IMR-90 (cell line): ENCODE measurements around the gene DNAJC12. TPM values are rescaled to one million over a fixed set of nuclear protein-coding genes. Genes with fewer than 3 reads are reported as not detected.

Source experiments
- ATAC-seq: fragments of 200-7000 bp; cut with Tn5 transposase; 2 replicates; pipeline ENCODE4 v1.9.1; 2020; ENCODE audit warnings: low read depth, mild to moderate bottlenecking, moderate library complexity
- BruUV-seq: library from RNA; stranded (reverse); fragments of 400-500 nt; replicated peaks from 2 replicates; lab custom pipeline; 2021; lab: Mats Ljungman, UMichigan
- CTCF ChIA-PET: fragments of 300-600 bp; formaldehyde crosslinking; extraction: SDS; loops from one replicate; lab custom pipeline; 2021; ENCODE audit warnings: antibody characterized with exemption; lab: Yijun Ruan, JAX
- POLR2A ChIA-PET: fragments of 300-600 bp; sonication (Branson Sonifier 250); formaldehyde crosslinking; loops from one replicate; lab custom pipeline; 2022; ENCODE audit warnings: antibody characterized with exemption; ENCODE audit not compliant: unreplicated experiment; lab: Charles Lee
- DNase-seq: peaks from one replicate; pipeline ENCODE4 v3.0.0; 2013
- H2AFZ ChIP-seq: replicated peaks from 2 replicates; pipeline ENCODE3; 2013; ENCODE audit warnings: low read length, mild to moderate bottlenecking; ENCODE audit not compliant: poor library complexity
- H2AK5ac ChIP-seq: 2 replicates; pipeline ENCODE4 v1.6.1; 2013; ENCODE audit warnings: low read depth, low read length, inconsistent platforms
- H2AK9ac ChIP-seq: replicated peaks from 2 replicates; pipeline ENCODE3; 2013; ENCODE audit warnings: mild to moderate bottlenecking, low read depth, low read length, moderate library complexity; ENCODE audit not compliant: poor library complexity
- H2BK120ac ChIP-seq: 2 replicates; pipeline ENCODE4 v1.6.1; 2013; ENCODE audit warnings: low read depth, low read length, inconsistent platforms
- H2BK15ac ChIP-seq: 3 replicates; pipeline ENCODE4 v1.6.1; 2013; ENCODE audit warnings: low read depth, low read length, inconsistent platforms
- H2BK20ac ChIP-seq: 2 replicates; pipeline ENCODE4 v1.6.1; 2013; ENCODE audit warnings: low read depth, mild to moderate bottlenecking, inconsistent platforms, low read length, moderate library complexity
- H2BK5ac ChIP-seq: 2 replicates; pipeline ENCODE4 v1.6.1; 2013; ENCODE audit warnings: mild to moderate bottlenecking, low read depth, low read length, inconsistent platforms; ENCODE audit not compliant: poor library complexity, severe bottlenecking
- H3K14ac ChIP-seq: replicated peaks from 2 replicates; pipeline ENCODE4 v1.6.1; 2013; ENCODE audit warnings: low read depth, low read length, inconsistent platforms
- H3K18ac ChIP-seq: 2 replicates; pipeline ENCODE4 v1.6.1; 2013; ENCODE audit warnings: low read depth, low read length, control low read depth
- H3K23ac ChIP-seq: 2 replicates; pipeline ENCODE4 v1.6.1; 2013; ENCODE audit warnings: low read depth, low read length, inconsistent platforms
- H3K27ac ChIP-seq: 2 replicates; pipeline ENCODE4 v1.5.1; 2013; ENCODE audit warnings: mild to moderate bottlenecking, control low read depth, low read length; ENCODE audit not compliant: insufficient read depth
- H3K27me3 ChIP-seq: 2 replicates; pipeline ENCODE4 v1.6.1; 2013; ENCODE audit warnings: low read length; ENCODE audit not compliant: control insufficient read depth, insufficient read depth
- H3K36me3 ChIP-seq: 2 replicates; pipeline ENCODE4 v1.6.1; 2013; ENCODE audit warnings: low read length, mixed read lengths; ENCODE audit not compliant: control insufficient read depth, insufficient read depth
- H3K4ac ChIP-seq: 2 replicates; pipeline ENCODE4 v1.6.1; 2013; ENCODE audit warnings: low read depth, low read length, inconsistent platforms
- H3K4me1 ChIP-seq: 2 replicates; pipeline ENCODE4 v1.6.1; 2013; ENCODE audit warnings: low read length, mixed read lengths; ENCODE audit not compliant: control insufficient read depth, insufficient read depth
- H3K4me2 ChIP-seq: 2 replicates; pipeline ENCODE4 v1.6.1; 2013; ENCODE audit warnings: low read depth, mild to moderate bottlenecking, control low read depth, low read length, moderate library complexity
- H3K4me3 ChIP-seq: 2 replicates; pipeline ENCODE4 v1.5.1; 2013; ENCODE audit warnings: low read depth, mild to moderate bottlenecking, control low read depth, low read length, moderate library complexity; ENCODE audit not compliant: insufficient read depth
- H3K56ac ChIP-seq: 2 replicates; pipeline ENCODE4 v1.6.1; 2013; ENCODE audit warnings: low read length, inconsistent platforms; ENCODE audit not compliant: insufficient read depth; ENCODE audit errors: extremely low read depth
- H3K79me1 ChIP-seq, 2 experiments: 2 replicates each; pipeline ENCODE4 v1.6.1; 2013; ENCODE audit warnings: low read length in 2 of 2, inconsistent platforms in 1 of 2, low read depth in 1 of 2
- H3K9ac ChIP-seq: 2 replicates; pipeline ENCODE4 v1.6.1; 2013; ENCODE audit warnings: low read depth, low read length, control low read depth
- H3K9me1 ChIP-seq: 2 replicates; pipeline ENCODE4 v1.6.1; 2013; ENCODE audit warnings: low read length, inconsistent platforms; ENCODE audit not compliant: insufficient read depth
- H3K9me3 ChIP-seq: 2 replicates; pipeline ENCODE4 v1.6.1; 2013; ENCODE audit warnings: low read length; ENCODE audit not compliant: control insufficient read depth, insufficient read depth
- H4K20me1 ChIP-seq: 2 replicates; pipeline ENCODE4 v1.6.1; 2013; ENCODE audit warnings: low read length, inconsistent platforms; ENCODE audit not compliant: insufficient read depth
- H4K5ac ChIP-seq: 2 replicates; pipeline ENCODE4 v1.6.1; 2013; ENCODE audit warnings: mild to moderate bottlenecking, low read depth, low read length, control low read depth
- H4K8ac ChIP-seq, 2 experiments: 2 replicates each; pipeline ENCODE4 v1.6.1; 2013; ENCODE audit warnings: low read depth in 2 of 2, low read length in 2 of 2, control low read depth in 1 of 2, inconsistent platforms in 1 of 2
- H4K91ac ChIP-seq: 2 replicates; pipeline ENCODE4 v1.6.1; 2013; ENCODE audit warnings: low read depth, low read length, inconsistent platforms; ENCODE audit not compliant: insufficient read depth
- RAD21 ChIP-seq: IDR thresholded peaks from 2 replicates; pipeline ENCODE4 v1.6.1; 2012; ENCODE audit warnings: low read length, improper control_type of control experiment
- RFX5 ChIP-seq: IDR thresholded peaks from 2 replicates; pipeline ENCODE4 v1.8.0; 2012; ENCODE audit warnings: low read depth, mild to moderate bottlenecking, low read length, moderate library complexity
- USF2 ChIP-seq: fragments of 150-350 bp; IDR thresholded peaks from 2 replicates; pipeline ENCODE4 v1.6.1; 2017; ENCODE audit warnings: mild to moderate bottlenecking, antibody characterized with exemption, low read length, low read depth
- dilution Hi-C: fragments of 300-500 bp; cut with HindIII; formaldehyde crosslinking; loops from one replicate; pipeline ENCODE4 v1.14.3; 2018; ENCODE audit warnings: low sequenced_read_pairs; ENCODE audit not compliant: unreplicated experiment
- in situ Hi-C: fragments of 300-500 bp; cut with MboI; formaldehyde crosslinking; loops from 3 replicates; pipeline ENCODE4 v1.14.3; 2019; ENCODE audit warnings: low sequenced_read_pairs, inconsistent platforms, mixed read lengths
- intact Hi-C: fragments of 100-400 bp; cut with micrococcal nuclease; formaldehyde crosslinking; loops from 2 replicates; pipeline ENCODE4 v1.10.0; 2022
- polyA plus RNA-seq, 3 experiments: library from polyadenylated mRNA; depleted of rRNA; stranded (reverse); fragments of >200 nt; gene quantifications; 2 replicates each; pipeline ENCODE4 v1.2.3, GENCODE V29; 2012; ENCODE audit warnings: low replicate concordance in 1 of 3
- total RNA-seq: library from RNA; depleted of rRNA; stranded (reverse); fragments of >200 nt; gene quantifications from 2 replicates; pipeline ENCODE4 v1.2.3, GENCODE V29; 2012
- TF ChIP-seq, protein P1 (sequence below): conservative IDR thresholded peaks from 2 replicates; pipeline ENCODE4 v1.5.1; 2012; ENCODE audit warnings: mild to moderate bottlenecking, low read depth, low read length, improper control_type of control experiment

DNAJC12 gene
- total and polyA plus RNA-seq, 2 of the 4 experiments (the other 2 are of a cell fraction) = 2.3 to 2.9 TPM

- dilution Hi-C loops = no loop called here
These were observed 33.7 kb downstream of the DNAJC12 start for GRCh38 chr10:67804395-67804678.

More at GRCh38 chr10:67804395-67804678, 33.7 kb downstream of the DNAJC12 start:
- Histone ChIP-seq H2AK9ac (no peak overlapping the region), H3K4me2 (no peak overlapping the region), H3K27ac (no peak overlapping the region), H4K8ac (no peak overlapping the region), H2BK120ac (no peak overlapping the region), H2AK5ac (no peak overlapping the region), H3K9me1 (no peaks in the 10 kb centered on the region), H3K4me1 (no peaks in the 10 kb centered on the region), H2AFZ (no peak overlapping the region), H3K27me3 (no peaks in the 10 kb centered on the region; the same call in 1 of the 2 replicates), H4K20me1 (no peaks in the 10 kb centered on the region), H3K23ac (no peak overlapping the region), H2BK20ac (no peak overlapping the region), H3K56ac (no peak overlapping the region), H3K14ac (no peak overlapping the region), H3K79me1 (no peaks in the 10 kb centered on the region), H3K18ac (no peak overlapping the region), H3K4ac (no peak overlapping the region), H4K91ac (no peak overlapping the region), H4K5ac (no peak overlapping the region), H3K4me3 (no peak overlapping the region), H2BK15ac (no peak overlapping the region), H3K9me3 (no peaks in the 10 kb centered on the region), H2BK5ac (no peak overlapping the region), H3K36me3 (no peaks in the 10 kb centered on the region), H3K9ac (no peak overlapping the region)
- intact Hi-C loops (no loop called here), in situ Hi-C loops (no loop called here)
- TF ChIP-seq RAD21 (no peak), USF2 (no peak), RFX5 (no peak)
- TF ChIP-seq, protein P1, sequence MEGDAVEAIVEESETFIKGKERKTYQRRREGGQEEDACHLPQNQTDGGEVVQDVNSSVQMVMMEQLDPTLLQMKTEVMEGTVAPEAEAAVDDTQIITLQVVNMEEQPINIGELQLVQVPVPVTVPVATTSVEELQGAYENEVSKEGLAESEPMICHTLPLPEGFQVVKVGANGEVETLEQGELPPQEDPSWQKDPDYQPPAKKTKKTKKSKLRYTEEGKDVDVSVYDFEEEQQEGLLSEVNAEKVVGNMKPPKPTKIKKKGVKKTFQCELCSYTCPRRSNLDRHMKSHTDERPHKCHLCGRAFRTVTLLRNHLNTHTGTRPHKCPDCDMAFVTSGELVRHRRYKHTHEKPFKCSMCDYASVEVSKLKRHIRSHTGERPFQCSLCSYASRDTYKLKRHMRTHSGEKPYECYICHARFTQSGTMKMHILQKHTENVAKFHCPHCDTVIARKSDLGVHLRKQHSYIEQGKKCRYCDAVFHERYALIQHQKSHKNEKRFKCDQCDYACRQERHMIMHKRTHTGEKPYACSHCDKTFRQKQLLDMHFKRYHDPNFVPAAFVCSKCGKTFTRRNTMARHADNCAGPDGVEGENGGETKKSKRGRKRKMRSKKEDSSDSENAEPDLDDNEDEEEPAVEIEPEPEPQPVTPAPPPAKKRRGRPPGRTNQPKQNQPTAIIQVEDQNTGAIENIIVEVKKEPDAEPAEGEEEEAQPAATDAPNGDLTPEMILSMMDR = no peak
- POLR2A ChIA-PET = no interaction called here
- no peak for DNase-seq
- CTCF ChIA-PET = interaction anchor here (0.9 kb wide), 1 partner anchor 16 kb away, joined by 5 read pairs; no protein-coding TSS in a partner anchor
- BruUV-seq = no TSS peak
- ATAC-seq = no peak
